ENCODE data around the gene LARP4. TPM values are rescaled to one million over a fixed set of nuclear protein-coding genes. Genes with fewer than 3 reads are reported as not detected.
"Not testable (repeated sequence)": the region's sequence is repeated elsewhere in the genome, so short reads cannot be mapped to it uniquely, and the experiment has no call there.

LARP4 gene
- total RNA-seq, 2 donors from 2014 or later = 53.3 to 53.8 TPM

- Histone ChIP-seq H3K4me1 (peaks cover 12% of the 10 kb centered on the region), H3K27ac (no peak overlapping the region)
These were observed 118.7 kb downstream of the LARP4 start for GRCh38 chr12:50519353-50519752.

GRCh38 chr12:50520416-50521207 is 119.9 kb downstream of the LARP4 start:
- peaks cover 8% of the 10 kb centered on the region for H3K4me1 ChIP-seq
- H3K27me3 ChIP-seq = no peaks in the 10 kb centered on the region
- no peaks in the 10 kb centered on the region for H3K9me3 ChIP-seq
- no peaks in the 10 kb centered on the region for H3K36me3 ChIP-seq
- no peak overlapping the region for H3K4me3 ChIP-seq
- no peak for DNase-seq
- intact Hi-C loops (cut with DNase I) = no loop called here
- TF ChIP-seq, protein P1, sequence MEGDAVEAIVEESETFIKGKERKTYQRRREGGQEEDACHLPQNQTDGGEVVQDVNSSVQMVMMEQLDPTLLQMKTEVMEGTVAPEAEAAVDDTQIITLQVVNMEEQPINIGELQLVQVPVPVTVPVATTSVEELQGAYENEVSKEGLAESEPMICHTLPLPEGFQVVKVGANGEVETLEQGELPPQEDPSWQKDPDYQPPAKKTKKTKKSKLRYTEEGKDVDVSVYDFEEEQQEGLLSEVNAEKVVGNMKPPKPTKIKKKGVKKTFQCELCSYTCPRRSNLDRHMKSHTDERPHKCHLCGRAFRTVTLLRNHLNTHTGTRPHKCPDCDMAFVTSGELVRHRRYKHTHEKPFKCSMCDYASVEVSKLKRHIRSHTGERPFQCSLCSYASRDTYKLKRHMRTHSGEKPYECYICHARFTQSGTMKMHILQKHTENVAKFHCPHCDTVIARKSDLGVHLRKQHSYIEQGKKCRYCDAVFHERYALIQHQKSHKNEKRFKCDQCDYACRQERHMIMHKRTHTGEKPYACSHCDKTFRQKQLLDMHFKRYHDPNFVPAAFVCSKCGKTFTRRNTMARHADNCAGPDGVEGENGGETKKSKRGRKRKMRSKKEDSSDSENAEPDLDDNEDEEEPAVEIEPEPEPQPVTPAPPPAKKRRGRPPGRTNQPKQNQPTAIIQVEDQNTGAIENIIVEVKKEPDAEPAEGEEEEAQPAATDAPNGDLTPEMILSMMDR (IDR thresholded peaks at IDR 0.05) = no peak
- no peak overlapping the region for H3K9ac ChIP-seq (ENCODE audit: low read depth in 2 of 2, low read length in 2 of 2)
- H3K27ac ChIP-seq = no peak overlapping the region

More at GRCh38 chr12:50519353-50519752, 118.7 kb downstream of the LARP4 start:
- no peak for DNase-seq
- no peak overlapping the region for H3K9ac ChIP-seq (ENCODE audit: low read depth in 2 of 2, low read length in 2 of 2)
- H3K27me3 ChIP-seq = no peaks in the 10 kb centered on the region
- intact Hi-C loops (cut with DNase I) = no loop called here
- H3K4me3 ChIP-seq = no peak overlapping the region
- TF ChIP-seq, protein P1 (IDR thresholded peaks at IDR 0.05) = no peak
- H3K36me3 ChIP-seq = no peaks in the 10 kb centered on the region
- H3K9me3 ChIP-seq = no peaks in the 10 kb centered on the region

- H3K27me3 ChIP-seq; H3K9me3 ChIP-seq; H3K36me3 ChIP-seq; H3K4me3 ChIP-seq; DNase-seq; H3K27ac ChIP-seq; intact Hi-C loops (cut with DNase I); H3K9ac ChIP-seq (ENCODE audit: low read depth in 2 of 2, low read length in 2 of 2): not testable (repeated sequence)
- H3K4me1 ChIP-seq = peaks cover 13% of the 10 kb centered on the region
These were observed 121.1 kb downstream of the LARP4 start for GRCh38 chr12:50521781-50522180.

DNA sequence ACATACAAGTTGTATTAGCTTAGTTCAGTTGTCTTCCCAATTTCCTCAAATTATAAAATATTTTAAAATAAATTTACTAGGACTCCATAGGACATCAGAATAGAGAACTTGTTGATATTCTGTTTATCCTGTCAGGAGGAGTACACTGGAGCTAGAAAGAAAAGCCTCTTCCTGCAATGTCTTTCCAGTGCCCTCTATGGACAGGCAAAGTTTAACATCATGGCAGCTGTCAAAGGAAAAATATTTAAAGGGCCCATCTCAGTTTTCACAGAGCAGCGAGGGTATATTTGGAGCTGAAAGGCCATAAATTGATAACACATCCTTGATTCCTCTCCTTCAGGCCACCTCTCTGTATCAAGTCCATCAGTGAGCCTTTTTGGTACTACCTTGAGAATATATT is 123.1 kb downstream of the LARP4 start:
- DNase-seq = no peak
- H3K9ac ChIP-seq (ENCODE audit: low read depth in 2 of 2, low read length in 2 of 2) = no peak overlapping the region
- H3K4me1 ChIP-seq = peaks cover 7% of the 10 kb centered on the region
- intact Hi-C loops (cut with DNase I) = no loop called here
- no peak overlapping the region for H3K27ac ChIP-seq
- no peak overlapping the region for H3K4me3 ChIP-seq
- no peaks in the 10 kb centered on the region for H3K9me3 ChIP-seq
- TF ChIP-seq, protein P1 (IDR thresholded peaks at IDR 0.05) = no peak
- no peaks in the 10 kb centered on the region for H3K36me3 ChIP-seq
- no peaks in the 10 kb centered on the region for H3K27me3 ChIP-seq

GRCh38 chr12:50524621-50525020 is 123.9 kb downstream of the LARP4 start:
- intact Hi-C loops (cut with DNase I) = no loop called here
- H3K27ac ChIP-seq = no peak overlapping the region
- no peak overlapping the region for H3K4me3 ChIP-seq
- H3K36me3 ChIP-seq = no peaks in the 10 kb centered on the region
- no peak overlapping the region for H3K9ac ChIP-seq (ENCODE audit: low read depth in 2 of 2, low read length in 2 of 2)
- DNase-seq = no peak
- no peaks in the 10 kb centered on the region for H3K27me3 ChIP-seq
- peaks cover 7% of the 10 kb centered on the region for H3K4me1 ChIP-seq
- no peaks in the 10 kb centered on the region for H3K9me3 ChIP-seq
- TF ChIP-seq, protein P1 (IDR thresholded peaks at IDR 0.05) = no peak

DNA sequence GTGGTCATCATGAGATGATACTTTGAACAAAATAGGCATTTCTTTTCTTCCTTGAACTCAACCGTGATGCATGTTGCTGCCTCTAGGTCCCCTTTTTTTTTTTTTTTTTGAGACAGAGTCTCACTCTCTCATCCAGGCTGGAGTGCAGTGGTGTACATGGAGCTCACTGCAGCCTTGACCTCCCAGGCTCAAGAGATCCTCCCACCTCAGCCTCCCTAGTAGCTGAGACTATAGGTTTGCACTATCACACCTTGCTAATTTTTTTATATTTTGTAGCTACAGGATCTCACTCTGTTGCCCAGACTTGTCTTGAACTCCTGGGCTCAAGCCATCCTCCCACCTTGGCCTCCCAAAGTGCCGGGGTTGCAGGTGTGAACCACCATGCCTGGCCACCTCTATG is 124.7 kb downstream of the LARP4 start:
- no peaks in the 10 kb centered on the region for H3K27me3 ChIP-seq
- H3K9me3 ChIP-seq = no peaks in the 10 kb centered on the region
- peak overlapping the region; percentile 62 for H3K27ac ChIP-seq
- TF ChIP-seq, protein P1 (IDR thresholded peaks at IDR 0.05) = no peak
- peaks cover 7% of the 10 kb centered on the region for H3K4me1 ChIP-seq
- intact Hi-C loops (cut with DNase I) = no loop called here
- no peak overlapping the region for H3K4me3 ChIP-seq
- DNase-seq = no peak
- H3K36me3 ChIP-seq = no peaks in the 10 kb centered on the region
- no peak overlapping the region for H3K9ac ChIP-seq (ENCODE audit: low read depth in 2 of 2, low read length in 2 of 2)
